ENCODE results near the gene SH3BP5. TPM values are rescaled to one million over a fixed set of nuclear protein-coding genes. Genes with fewer than 3 reads are reported as not detected.

Gene SH3BP5
- total RNA-seq, 2 donors from 2014 or later = 5.5 to 9.3 TPM

DNA sequence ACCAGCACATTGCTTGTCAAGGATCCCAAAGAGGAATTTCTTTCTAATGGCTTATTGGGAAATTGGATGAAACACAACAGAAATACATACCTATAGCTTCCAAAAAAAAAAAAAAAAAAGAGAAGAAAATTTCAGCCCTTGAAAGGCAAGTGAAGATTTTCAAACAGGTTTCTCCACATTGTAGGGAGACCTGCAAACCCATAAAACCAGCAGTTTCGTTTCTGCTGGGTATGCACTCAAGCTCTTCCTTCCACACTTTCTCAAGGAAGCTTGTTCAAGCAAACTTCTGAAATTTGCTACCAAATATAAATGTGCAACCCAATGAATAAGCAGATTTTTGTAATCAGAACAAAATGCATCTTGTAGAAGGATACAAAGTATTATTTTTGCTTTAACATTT, 15.9 kb upstream of the SH3BP5 start:
- no peaks in the 10 kb centered on the region for H3K9me3 ChIP-seq
- H3K27me3 ChIP-seq = no peaks in the 10 kb centered on the region
- H3K36me3 ChIP-seq = no peaks in the 10 kb centered on the region
- H3K27ac ChIP-seq = no peak overlapping the region
- no peak overlapping the region for H3K9ac ChIP-seq (ENCODE audit: low read depth in 2 of 2, low read length in 2 of 2)
- TF ChIP-seq, protein P1, sequence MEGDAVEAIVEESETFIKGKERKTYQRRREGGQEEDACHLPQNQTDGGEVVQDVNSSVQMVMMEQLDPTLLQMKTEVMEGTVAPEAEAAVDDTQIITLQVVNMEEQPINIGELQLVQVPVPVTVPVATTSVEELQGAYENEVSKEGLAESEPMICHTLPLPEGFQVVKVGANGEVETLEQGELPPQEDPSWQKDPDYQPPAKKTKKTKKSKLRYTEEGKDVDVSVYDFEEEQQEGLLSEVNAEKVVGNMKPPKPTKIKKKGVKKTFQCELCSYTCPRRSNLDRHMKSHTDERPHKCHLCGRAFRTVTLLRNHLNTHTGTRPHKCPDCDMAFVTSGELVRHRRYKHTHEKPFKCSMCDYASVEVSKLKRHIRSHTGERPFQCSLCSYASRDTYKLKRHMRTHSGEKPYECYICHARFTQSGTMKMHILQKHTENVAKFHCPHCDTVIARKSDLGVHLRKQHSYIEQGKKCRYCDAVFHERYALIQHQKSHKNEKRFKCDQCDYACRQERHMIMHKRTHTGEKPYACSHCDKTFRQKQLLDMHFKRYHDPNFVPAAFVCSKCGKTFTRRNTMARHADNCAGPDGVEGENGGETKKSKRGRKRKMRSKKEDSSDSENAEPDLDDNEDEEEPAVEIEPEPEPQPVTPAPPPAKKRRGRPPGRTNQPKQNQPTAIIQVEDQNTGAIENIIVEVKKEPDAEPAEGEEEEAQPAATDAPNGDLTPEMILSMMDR (IDR thresholded peaks at IDR 0.05) = no peak
- intact Hi-C loops (cut with DNase I) = no loop called here
- no peak for DNase-seq
- H3K4me1 ChIP-seq = no peaks in the 10 kb centered on the region
- no peak overlapping the region for H3K4me3 ChIP-seq

DNA sequence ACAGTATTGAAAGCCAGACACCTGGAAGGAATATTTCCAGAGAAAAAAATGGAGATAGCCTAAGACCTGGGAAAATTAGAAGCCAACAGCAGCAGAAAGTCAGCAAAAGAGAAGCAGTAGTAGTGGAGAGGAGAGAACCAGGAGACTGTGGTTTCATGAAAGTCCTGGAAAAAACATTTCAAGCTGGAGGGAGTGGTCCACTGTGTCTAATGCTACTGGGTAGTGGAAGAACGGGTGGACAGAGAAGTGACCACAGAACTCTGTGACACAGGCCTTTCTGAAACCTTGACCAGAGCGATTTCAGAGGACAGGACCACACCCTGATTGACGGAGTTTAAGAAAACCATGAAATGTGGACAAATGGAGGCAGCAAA, 15.3 kb upstream of the SH3BP5 start:
- Histone ChIP-seq H3K27me3 (no peaks in the 10 kb centered on the region), H3K27ac (no peak overlapping the region), H3K4me3 (no peak overlapping the region), H3K9ac (ENCODE audit: low read depth in 2 of 2, low read length in 2 of 2) (no peak overlapping the region), H3K36me3 (no peaks in the 10 kb centered on the region), H3K9me3 (no peaks in the 10 kb centered on the region), H3K4me1 (no peaks in the 10 kb centered on the region)
- TF ChIP-seq, protein P1 (IDR thresholded peaks at IDR 0.05) = no peak
- DNase-seq = no peak
- intact Hi-C loops (cut with DNase I) = no loop called here

- Histone ChIP-seq H3K4me3 (no peak overlapping the region), H3K9ac (ENCODE audit: low read depth in 2 of 2, low read length in 2 of 2) (no peak overlapping the region), H3K4me1 (no peaks in the 10 kb centered on the region), H3K27me3 (no peaks in the 10 kb centered on the region), H3K27ac (no peak overlapping the region), H3K36me3 (no peaks in the 10 kb centered on the region), H3K9me3 (no peaks in the 10 kb centered on the region)
- intact Hi-C loops (cut with DNase I) = no loop called here
- DNase-seq = no peak
- TF ChIP-seq, protein P1 (IDR thresholded peaks at IDR 0.05) = no peak
Observed at GRCh38 chr3:15347063-15347736, 14.8 kb upstream of the SH3BP5 start.

GRCh38 chr3:15346516-15346915, 14.1 kb upstream of the SH3BP5 start:
- Histone ChIP-seq H3K9me3 (no peaks in the 10 kb centered on the region), H3K9ac (ENCODE audit: low read depth in 2 of 2, low read length in 2 of 2) (no peak overlapping the region), H3K27ac (no peak overlapping the region), H3K4me1 (no peaks in the 10 kb centered on the region), H3K36me3 (no peaks in the 10 kb centered on the region), H3K4me3 (no peak overlapping the region), H3K27me3 (no peaks in the 10 kb centered on the region)
- TF ChIP-seq, protein P1 (IDR thresholded peaks at IDR 0.05) = no peak
- no peak for DNase-seq
- intact Hi-C loops (cut with DNase I) = no loop called here

DNA sequence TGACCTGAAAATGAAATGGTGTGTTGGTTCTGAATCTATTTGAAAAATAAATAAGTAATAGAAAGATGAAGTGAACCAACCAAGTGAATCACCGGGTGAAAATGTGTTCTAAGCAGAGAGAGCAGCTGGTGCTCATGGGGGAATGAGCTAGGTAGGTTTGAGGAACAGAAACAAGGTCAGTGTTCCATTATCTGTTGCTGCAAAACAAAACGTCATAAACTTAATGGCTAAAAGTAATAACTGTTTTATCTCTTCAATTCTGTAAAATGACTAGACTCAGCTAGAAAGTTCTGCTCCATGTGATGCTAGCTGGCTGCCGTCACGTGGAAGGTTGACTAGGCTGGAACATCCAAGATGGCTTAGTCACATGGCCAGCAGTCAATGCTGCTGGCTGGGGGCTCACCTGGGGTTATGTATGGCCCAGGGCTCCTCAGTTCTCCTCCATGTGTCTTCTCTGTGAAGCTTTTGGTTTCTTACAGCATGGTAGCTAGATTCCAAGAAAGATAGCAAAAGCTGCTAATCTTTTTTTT, 13.3 kb upstream of the SH3BP5 start:
- TF ChIP-seq, protein P1 (IDR thresholded peaks at IDR 0.05) = no peak
- Histone ChIP-seq H3K4me3 (no peak overlapping the region), H3K27ac (no peak overlapping the region), H3K9ac (ENCODE audit: low read depth in 2 of 2, low read length in 2 of 2) (no peak overlapping the region), H3K27me3 (no peaks in the 10 kb centered on the region), H3K9me3 (no peaks in the 10 kb centered on the region), H3K36me3 (no peaks in the 10 kb centered on the region), H3K4me1 (no peaks in the 10 kb centered on the region)
- intact Hi-C loops (cut with DNase I) = no loop called here
- DNase-seq = no peak
